Measurements from ENCODE around the gene MICU1. TPM values are rescaled to one million over a fixed set of nuclear protein-coding genes. Genes with fewer than 3 reads are reported as not detected.

The MICU1 gene
- total and polyA plus RNA-seq, 12 donors = 34.2 to 54.1 (median 44.3) TPM

DNA sequence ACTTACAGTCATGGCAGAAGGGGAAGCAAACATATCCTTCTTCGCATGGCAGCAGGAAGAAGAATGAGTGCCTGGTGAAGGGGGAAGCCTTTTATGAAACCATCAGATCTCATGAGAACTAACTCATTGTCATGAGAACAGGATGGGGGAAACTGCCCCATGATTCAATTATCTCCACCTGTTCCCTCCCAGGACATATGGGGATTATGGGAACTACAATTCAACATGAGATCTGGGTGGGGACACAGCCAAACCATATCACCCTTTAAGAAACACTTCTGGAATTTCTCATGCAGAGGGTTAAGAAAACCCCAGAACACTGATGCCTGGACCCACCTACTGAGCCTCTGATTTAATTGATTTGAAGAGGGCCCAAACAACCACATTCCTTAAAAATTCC lies 207.9 kb downstream of the MICU1 start:
- ATAC-seq (no peak), DNase-seq (no peak)
- H3K27ac ChIP-seq = no peak overlapping the region
- WGBS, 2 donors = 32 to 40% methylated on average over 1 of the region's 1 CpG
- no peak overlapping the region for H3K4me3 ChIP-seq
- peaks cover 0 to 20% (median 0%) of the 10 kb centered on the region in 11 donors for H3K9me3 ChIP-seq
- no peaks in the 10 kb centered on the region for H3K27me3 ChIP-seq
- H3K36me3 ChIP-seq = peaks cover 0 to 53% (median 8%) of the 10 kb centered on the region in 9 donors
- intact Hi-C loops (cut with DNase I) = no loop called here
- H3K4me1 ChIP-seq = no peaks in the 10 kb centered on the region
- TF ChIP-seq CTCF (IDR thresholded peaks at IDR 0.05) = no peak

GRCh38 chr10:72416661-72417060 lies 209.2 kb downstream of the MICU1 start:
- ATAC-seq = no peak

DNA sequence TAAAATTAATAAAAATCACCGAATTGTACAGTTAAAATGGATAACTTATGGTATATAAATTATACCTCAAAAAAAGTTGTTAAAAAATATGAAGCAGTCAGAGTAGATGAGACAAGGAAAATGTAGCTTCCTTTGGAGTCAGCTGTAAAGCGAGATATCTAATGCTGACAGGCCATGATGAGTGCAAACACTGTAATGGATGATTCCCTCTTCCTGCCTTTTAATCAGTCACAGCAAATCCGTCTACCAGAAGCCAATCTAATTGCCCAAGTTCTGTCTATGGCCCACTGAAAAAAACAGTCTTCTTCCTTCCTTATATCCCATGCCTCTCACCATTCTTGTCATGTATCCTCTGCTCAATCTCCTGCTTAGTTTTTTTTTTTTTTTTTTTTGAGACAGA lies 211.2 kb downstream of the MICU1 start:
- intact Hi-C loops (cut with DNase I) = no loop called here
- Histone ChIP-seq H3K36me3 (peaks cover 0 to 23% (median 0%) of the 10 kb centered on the region in 9 donors), H3K27me3 (no peaks in the 10 kb centered on the region), H3K4me3 (no peak overlapping the region), H3K9me3 (peaks cover 0 to 13% (median 0%) of the 10 kb centered on the region in 11 donors), H3K4me1 (no peaks in the 10 kb centered on the region), H3K27ac (no peak overlapping the region)
- no peak for ATAC-seq
- no peak for DNase-seq
- TF ChIP-seq CTCF (IDR thresholded peaks at IDR 0.05) = no peak
- 80 to 87% methylated on average over 3 of the region's 3 CpGs for WGBS, 2 donors

More at GRCh38 chr10:72416661-72417060, 209.2 kb downstream of the MICU1 start:
- Histone ChIP-seq H3K4me3 (no peak overlapping the region), H3K9me3 (peaks cover 0 to 13% (median 0%) of the 10 kb centered on the region in 11 donors), H3K27me3 (no peaks in the 10 kb centered on the region), H3K27ac (no peak overlapping the region), H3K4me1 (no peaks in the 10 kb centered on the region), H3K36me3 (peaks cover 0 to 40% (median 1%) of the 10 kb centered on the region in 9 donors)
- intact Hi-C loops (cut with DNase I) = no loop called here
- no peak for TF ChIP-seq CTCF (IDR thresholded peaks at IDR 0.05)
- 82 to 85% methylated on average over 4 of the region's 4 CpGs for WGBS, 2 donors
- no peak for DNase-seq

- H3K4me3 ChIP-seq = no peak overlapping the region
- H3K9me3 ChIP-seq = peaks cover 0 to 9% (median 0%) of the 10 kb centered on the region in 11 donors
- WGBS, 2 donors = 90 to 93% methylated on average over 1 of the region's 1 CpG
- H3K36me3 ChIP-seq = peaks cover 0 to 36% (median 0%) of the 10 kb centered on the region in 9 donors
- ATAC-seq (no peak), DNase-seq (no peak)
- no peaks in the 10 kb centered on the region for H3K4me1 ChIP-seq
- TF ChIP-seq CTCF (IDR thresholded peaks at IDR 0.05) = no peak
- no peaks in the 10 kb centered on the region for H3K27me3 ChIP-seq
- intact Hi-C loops (cut with DNase I) = no loop called here
- H3K27ac ChIP-seq = no peak overlapping the region
Observed at GRCh38 chr10:72409167-72409566, 216.7 kb downstream of the MICU1 start.

Data from heart right ventricle (tissue), 16 donors.